Fibroblast of lung (primary cell): ENCODE results near the gene LIG1. TPM values are rescaled to one million over a fixed set of nuclear protein-coding genes. Genes with fewer than 3 reads are reported as not detected.

Experiments
- DNase-seq, 2 donors: peaks; one replicate each; pipeline versions ENCODE4 v3.0.0 to v3.0.0-alpha.2; 2010; ENCODE audit warnings: low read depth in 2 of 2
- H2AFZ ChIP-seq: 2 replicates; pipeline ENCODE4 v1.5.1; 2012; ENCODE audit warnings: low read length, control low read depth, inconsistent platforms
- H3K27ac ChIP-seq: 2 replicates; pipeline ENCODE4 v1.5.1; 2011; ENCODE audit warnings: low read length, control low read depth; ENCODE audit not compliant: insufficient read depth
- H3K27me3 ChIP-seq: 2 replicates; pipeline ENCODE4 v1.5.1; 2011; ENCODE audit warnings: mild to moderate bottlenecking, low read length; ENCODE audit not compliant: control insufficient read depth, insufficient read depth
- H3K36me3 ChIP-seq: 2 replicates; pipeline ENCODE4 v1.5.1; 2011; ENCODE audit warnings: low read length; ENCODE audit not compliant: control insufficient read depth, insufficient read depth
- H3K4me1 ChIP-seq: 2 replicates; pipeline ENCODE4 v1.5.1; 2011; ENCODE audit warnings: low read length; ENCODE audit not compliant: control insufficient read depth, insufficient read depth; ENCODE audit errors: extremely low read depth
- H3K4me2 ChIP-seq: 2 replicates; pipeline ENCODE4 v1.5.1; 2011; ENCODE audit warnings: low read length, control low read depth; ENCODE audit not compliant: insufficient read depth; ENCODE audit errors: extremely low read depth
- H3K4me3 ChIP-seq, 4 experiments: fragments of 200-600 bp in 1 of 4; sonication (generic) in 1 of 4; replicated peaks in 1 of 4; 2 replicates each; pipeline ENCODE4 v1.5.1; 2011 to 2016; ENCODE audit warnings: low read length in 4 of 4, low read depth in 3 of 4, mild to moderate bottlenecking in 3 of 4, control low read depth in 2 of 4, inconsistent platforms in 1 of 4, mixed read lengths in 1 of 4; ENCODE audit not compliant: insufficient read depth in 1 of 4; ENCODE audit errors: control extremely low read depth in 1 of 4
- H3K79me2 ChIP-seq: 2 replicates; pipeline ENCODE4 v1.5.1; 2012; ENCODE audit warnings: mild to moderate bottlenecking, low read length, inconsistent platforms; ENCODE audit not compliant: control insufficient read depth, insufficient read depth
- H3K9ac ChIP-seq: 2 replicates; pipeline ENCODE4 v1.5.1; 2011; ENCODE audit warnings: mild to moderate bottlenecking, low read length, control low read depth; ENCODE audit not compliant: insufficient read depth
- H3K9me3 ChIP-seq: 2 replicates; pipeline ENCODE4 v1.5.1; 2012; ENCODE audit warnings: low read depth, low read length; ENCODE audit not compliant: control insufficient read depth, insufficient read depth
- H4K20me1 ChIP-seq: 2 replicates; pipeline ENCODE4 v1.5.1; 2011; ENCODE audit warnings: low read length; ENCODE audit not compliant: control insufficient read depth, insufficient read depth; ENCODE audit errors: extremely low read depth
- EZH2 ChIP-seq: IDR thresholded peaks from 2 replicates; pipeline ENCODE4 v1.5.1; 2012; ENCODE audit warnings: low read length, control low read depth, mild to moderate bottlenecking; ENCODE audit errors: missing control alignments
- polyA plus RNA-seq, 2 donors: library from polyadenylated mRNA; depleted of rRNA in 1 of 2; stranded (reverse) in 1 of 2; unstranded in 1 of 2; fragments of >200 nt; gene quantifications; 2 replicates each; pipeline ENCODE4 v1.2.1, GENCODE V29; 2011 to 2012; ENCODE audit warnings: missing spikeins in 1 of 2
- total RNA-seq: library from RNA; depleted of rRNA; stranded (reverse); fragments of >200 nt; gene quantifications from 2 replicates; pipeline ENCODE4 v1.2.1, GENCODE V29; 2014
- TF ChIP-seq, protein P1 (sequence below), 2 donors: IDR thresholded peaks in 1 of 2; conservative IDR thresholded peaks in 1 of 2; 1 replicate in 1 of 2; 2 replicates in 1 of 2; pipeline ENCODE4 v1.5.1; 2011 to 2012; ENCODE audit warnings: low read length in 2 of 2, control low read depth in 1 of 2, inconsistent platforms in 1 of 2, low read depth in 1 of 2, mild to moderate bottlenecking in 1 of 2

The LIG1 gene
- total and polyA plus RNA-seq, 2 donors (not counting 1 experiment from before 2014, with no cell fraction given), result 10.6 TPM

DNA sequence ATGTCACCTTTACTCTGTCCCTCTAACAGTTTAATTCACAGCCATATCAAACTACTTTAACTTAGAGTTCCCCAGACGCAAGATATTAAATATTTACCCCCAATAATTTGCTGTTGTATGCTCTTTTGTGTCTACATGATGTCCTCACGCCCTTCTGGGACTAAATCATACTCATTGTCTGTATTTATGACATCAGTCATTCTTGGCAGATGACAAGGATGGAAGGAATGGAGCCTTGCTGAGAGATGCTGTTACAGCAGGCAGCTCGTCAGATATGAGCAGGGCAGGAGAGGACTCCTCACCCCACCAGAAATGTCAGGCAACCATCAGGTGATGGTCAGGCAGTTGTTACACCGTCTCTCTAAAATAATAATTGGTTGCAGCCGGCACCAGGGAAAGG is 43.8 kb upstream of the LIG1 start:
- H3K4me2 ChIP-seq, result no peak overlapping the region
- no peak overlapping the region for H2AFZ ChIP-seq
- no peak overlapping the region for H3K27ac ChIP-seq
- H3K79me2 ChIP-seq, result no peaks in the 10 kb centered on the region
- no peaks in the 10 kb centered on the region for H3K27me3 ChIP-seq
- DNase-seq, result no peak
- no peaks in the 10 kb centered on the region for H3K4me1 ChIP-seq
- H4K20me1 ChIP-seq, result no peaks in the 10 kb centered on the region
- TF ChIP-seq EZH2, result no peak
- TF ChIP-seq, protein P1, sequence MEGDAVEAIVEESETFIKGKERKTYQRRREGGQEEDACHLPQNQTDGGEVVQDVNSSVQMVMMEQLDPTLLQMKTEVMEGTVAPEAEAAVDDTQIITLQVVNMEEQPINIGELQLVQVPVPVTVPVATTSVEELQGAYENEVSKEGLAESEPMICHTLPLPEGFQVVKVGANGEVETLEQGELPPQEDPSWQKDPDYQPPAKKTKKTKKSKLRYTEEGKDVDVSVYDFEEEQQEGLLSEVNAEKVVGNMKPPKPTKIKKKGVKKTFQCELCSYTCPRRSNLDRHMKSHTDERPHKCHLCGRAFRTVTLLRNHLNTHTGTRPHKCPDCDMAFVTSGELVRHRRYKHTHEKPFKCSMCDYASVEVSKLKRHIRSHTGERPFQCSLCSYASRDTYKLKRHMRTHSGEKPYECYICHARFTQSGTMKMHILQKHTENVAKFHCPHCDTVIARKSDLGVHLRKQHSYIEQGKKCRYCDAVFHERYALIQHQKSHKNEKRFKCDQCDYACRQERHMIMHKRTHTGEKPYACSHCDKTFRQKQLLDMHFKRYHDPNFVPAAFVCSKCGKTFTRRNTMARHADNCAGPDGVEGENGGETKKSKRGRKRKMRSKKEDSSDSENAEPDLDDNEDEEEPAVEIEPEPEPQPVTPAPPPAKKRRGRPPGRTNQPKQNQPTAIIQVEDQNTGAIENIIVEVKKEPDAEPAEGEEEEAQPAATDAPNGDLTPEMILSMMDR (conservative IDR thresholded peaks at IDR 0.05 in 1 of 2, IDR thresholded peaks at IDR 0.05 in 1 of 2; ENCODE audit: low read depth in 1 of 2, low read length in 2 of 2), result no peak
- peaks cover 2% of the 10 kb centered on the region for H3K36me3 ChIP-seq
- H3K9me3 ChIP-seq, result no peaks in the 10 kb centered on the region
- no peak overlapping the region for H3K9ac ChIP-seq
- no peak overlapping the region for H3K4me3 ChIP-seq

DNA sequence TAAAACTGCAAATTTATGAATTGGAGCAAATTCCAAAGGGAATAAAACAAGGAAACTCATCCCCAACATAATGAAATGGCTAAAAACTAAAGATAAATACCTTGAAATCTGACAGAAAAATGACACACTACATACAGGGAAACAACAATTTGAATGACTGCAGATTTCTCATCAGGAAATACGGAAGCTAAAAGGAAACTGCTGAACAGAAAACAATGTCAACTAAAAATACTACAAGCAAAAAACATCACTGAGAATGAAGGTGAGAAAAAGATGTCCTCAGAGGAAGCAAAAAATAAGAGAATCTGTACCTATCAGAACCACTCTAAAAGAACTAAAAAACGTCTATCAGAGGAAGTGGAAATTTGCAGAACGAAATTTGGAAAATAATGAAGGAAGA is 39.9 kb upstream of the LIG1 start:
- H3K36me3 ChIP-seq, result peaks cover 2% of the 10 kb centered on the region
- no peaks in the 10 kb centered on the region for H4K20me1 ChIP-seq
- no peak overlapping the region for H3K27ac ChIP-seq
- no peak overlapping the region for H2AFZ ChIP-seq
- no peak overlapping the region for H3K9ac ChIP-seq
- H3K4me2 ChIP-seq, result no peak overlapping the region
- no peaks in the 10 kb centered on the region for H3K9me3 ChIP-seq
- no peaks in the 10 kb centered on the region for H3K4me1 ChIP-seq
- H3K27me3 ChIP-seq, result no peaks in the 10 kb centered on the region
- TF ChIP-seq, protein P1 (conservative IDR thresholded peaks at IDR 0.05 in 1 of 2, IDR thresholded peaks at IDR 0.05 in 1 of 2; ENCODE audit: low read depth in 1 of 2, low read length in 2 of 2), result no peak
- H3K4me3 ChIP-seq, result no peak overlapping the region
- DNase-seq, result no peak
- H3K79me2 ChIP-seq, result peaks cover 4% of the 10 kb centered on the region

DNA sequence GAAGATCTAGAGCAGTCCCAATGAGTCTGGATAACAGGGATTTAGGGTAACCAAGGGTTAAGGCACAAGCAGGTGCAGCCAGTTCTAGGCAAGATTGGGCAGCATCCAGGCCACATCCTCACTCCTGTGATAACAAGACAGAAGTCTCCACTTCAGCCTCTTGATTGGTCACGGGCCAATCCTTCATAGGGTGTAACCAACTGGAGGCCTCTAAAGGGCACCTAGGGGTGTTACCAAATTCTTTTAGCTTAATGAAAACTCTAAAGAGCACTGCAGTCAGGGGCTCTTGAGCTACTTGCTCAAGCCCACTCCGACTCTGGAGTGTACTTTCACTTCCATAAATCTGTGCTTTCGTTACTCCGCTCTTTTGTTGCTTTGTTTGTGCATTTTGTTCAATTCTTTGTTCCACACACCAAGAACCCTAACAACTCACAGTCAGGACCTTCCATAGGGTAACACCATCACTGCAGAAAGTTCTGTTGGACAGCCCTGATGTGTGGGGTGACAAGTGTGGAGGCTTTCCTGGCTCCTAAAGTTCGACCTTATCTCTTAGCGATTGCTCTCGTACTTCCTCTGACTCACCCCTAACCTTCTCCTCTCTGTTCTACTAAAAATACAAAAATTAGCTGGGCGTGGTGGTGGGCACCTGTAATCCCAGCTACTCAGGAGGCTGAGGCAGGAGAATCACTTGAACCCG is 36.4 kb upstream of the LIG1 start:
- H3K9me3 ChIP-seq, result no peaks in the 10 kb centered on the region
- no peak for DNase-seq

More for the DNA sequence above, 36.4 kb upstream of the LIG1 start:
- peaks cover 10% of the 10 kb centered on the region for H3K79me2 ChIP-seq
- H3K9ac ChIP-seq, result no peak overlapping the region
- no peak overlapping the region for H3K27ac ChIP-seq
- H2AFZ ChIP-seq, result no peak overlapping the region
- TF ChIP-seq EZH2, result no peak
- TF ChIP-seq, protein P1 (conservative IDR thresholded peaks at IDR 0.05 in 1 of 2, IDR thresholded peaks at IDR 0.05 in 1 of 2; ENCODE audit: low read depth in 1 of 2, low read length in 2 of 2), result no peak
- no peak overlapping the region for H3K4me2 ChIP-seq
- H3K4me1 ChIP-seq, result peaks cover 3% of the 10 kb centered on the region
- H3K4me3 ChIP-seq, result no peak overlapping the region
- no peaks in the 10 kb centered on the region for H3K27me3 ChIP-seq
- H4K20me1 ChIP-seq, result no peaks in the 10 kb centered on the region
- H3K36me3 ChIP-seq, result peaks cover under 1% of the 10 kb centered on the region
